Choroid plexus epithelial cell (primary cell): ENCODE measurements around the gene SLC30A1.

ENCODE experiments used
- DNase-seq: peaks from one replicate; pipeline ENCODE4 v3.0.0-alpha.2; 2010; ENCODE audit warnings: low read depth
- H3K4me3 ChIP-seq: 2 replicates; pipeline ENCODE4 v1.5.1; 2011; ENCODE audit warnings: low read depth, mild to moderate bottlenecking, control low read depth, low read length, moderate library complexity
- CTCF ChIP-seq: conservative IDR thresholded peaks from 2 replicates; pipeline ENCODE4 v1.5.1; 2011; ENCODE audit warnings: low read depth, mild to moderate bottlenecking, control low read depth, inconsistent platforms, low read length, moderate library complexity

SLC30A1 gene

GRCh38 chr1:211595419-211595818, 16.5 kb upstream of the SLC30A1 start:
- TF ChIP-seq CTCF = no peak
- no peak overlapping the region for H3K4me3 ChIP-seq
- DNase-seq = no peak

- peak; percentile 83 for DNase-seq
- H3K4me3 ChIP-seq = no peak overlapping the region
- no peak for TF ChIP-seq CTCF
Observed at GRCh38 chr1:211591980-211592493, 13.1 kb upstream of the SLC30A1 start.

GRCh38 chr1:211589782-211590721, 11.1 kb upstream of the SLC30A1 start:
- DNase-seq = peak; percentile 82
- no peak for TF ChIP-seq CTCF

GRCh38 chr1:211588711-211589110, 9.8 kb upstream of the SLC30A1 start:
- H3K4me3 ChIP-seq = no peak overlapping the region
- no peak for TF ChIP-seq CTCF
- DNase-seq = no peak

More at GRCh38 chr1:211589782-211590721, 11.1 kb upstream of the SLC30A1 start:
- no peak overlapping the region for H3K4me3 ChIP-seq

GRCh38 chr1:211587123-211587522, 8.2 kb upstream of the SLC30A1 start:
- no peak for TF ChIP-seq CTCF
- no peak overlapping the region for H3K4me3 ChIP-seq
- DNase-seq = no peak

- H3K4me3 ChIP-seq = no peak overlapping the region
- DNase-seq = no peak
- TF ChIP-seq CTCF = no peak
Observed at GRCh38 chr1:211586538-211586937, 7.6 kb upstream of the SLC30A1 start.
